Superior temporal gyrus (tissue), 1 donor: ENCODE measurements around the gene KISS1R.
A peak's percentile ranks its signal among the peaks of the same experiment; 100 is the strongest.

ENCODE experiments used
- DNase-seq: peaks from one replicate; pipeline ENCODE4 v3.0.0-alpha.2; 2016; ENCODE audit errors: extremely low spot score

Gene KISS1R

GRCh38 chr19:899336-900042 is 17.6 kb upstream of the KISS1R start:
- DNase-seq = no peak

DNA sequence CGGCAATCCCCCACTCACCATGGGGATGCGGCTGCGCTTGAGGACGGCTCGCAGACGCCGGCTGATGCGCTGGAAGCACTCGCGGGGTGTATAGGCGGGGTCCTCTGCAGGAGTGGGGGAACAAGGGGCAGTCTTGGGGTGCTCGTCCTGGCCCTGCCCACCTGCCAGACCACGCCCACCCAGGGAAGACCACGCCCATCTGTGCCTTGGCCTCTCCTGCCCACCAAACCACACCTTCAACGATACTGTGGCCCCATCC is 17.2 kb upstream of the KISS1R start:
- DNase-seq = no peak

GRCh38 chr19:900302-901111 is 16.6 kb upstream of the KISS1R start:
- no peak for DNase-seq

DNA sequence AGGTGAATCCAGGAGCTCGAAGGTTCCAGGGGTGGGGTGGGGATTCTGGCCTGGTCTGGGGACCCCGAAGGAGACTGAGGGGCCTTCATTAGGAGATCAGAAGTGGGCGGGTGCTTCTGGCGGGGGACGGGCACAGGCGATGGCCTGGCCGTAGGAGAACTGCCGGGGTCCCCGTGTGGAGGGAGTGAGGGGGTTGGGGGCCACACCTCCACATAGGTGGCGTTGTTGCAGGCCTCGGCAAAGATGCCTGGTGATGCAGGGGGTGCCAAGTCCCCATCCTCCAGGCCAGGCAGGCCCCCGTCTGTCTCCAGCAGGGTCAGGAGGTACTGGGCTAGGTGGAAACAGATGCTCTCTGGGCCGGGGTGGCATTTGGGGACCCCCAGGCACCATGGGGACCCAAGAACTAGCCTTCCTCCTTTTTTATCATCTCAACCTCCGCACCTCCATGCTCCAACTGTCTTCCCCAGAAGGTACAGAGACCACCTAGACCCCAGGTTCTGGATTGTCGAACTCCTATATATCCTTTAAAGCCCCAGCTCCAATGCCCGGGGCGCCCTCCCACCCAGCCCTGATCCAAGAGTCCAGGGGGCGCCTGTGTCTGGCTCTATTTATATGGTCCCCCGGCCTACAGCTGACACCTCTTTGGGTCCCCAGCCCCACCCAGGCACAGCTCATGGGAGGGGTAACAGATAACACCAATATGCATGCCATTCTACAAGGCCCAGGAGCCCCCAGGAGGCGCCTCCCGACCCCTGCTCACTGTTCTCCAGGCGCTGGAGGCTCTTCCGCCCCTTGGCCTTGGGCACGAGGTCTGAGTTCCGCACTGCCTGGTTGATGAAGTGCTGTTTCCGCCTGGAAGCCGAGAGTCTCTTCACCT is 15.7 kb upstream of the KISS1R start:
- no peak for DNase-seq

DNA sequence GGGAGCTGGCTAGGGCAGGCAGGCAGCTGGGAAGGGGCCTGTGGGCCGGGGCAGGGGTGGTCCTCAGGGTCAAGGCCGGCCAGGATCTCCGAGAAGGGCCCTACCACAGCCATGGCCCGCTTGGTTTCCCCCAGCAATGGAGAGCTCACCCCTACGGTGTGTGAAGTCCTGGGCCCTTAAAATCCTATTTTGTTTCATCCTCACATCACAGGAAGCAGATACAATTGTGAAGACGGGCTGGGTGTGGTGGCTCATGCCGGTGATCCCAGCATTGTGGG is 15.1 kb upstream of the KISS1R start:
- no peak for DNase-seq

GRCh38 chr19:902446-903226 is 14.5 kb upstream of the KISS1R start:
- no peak for DNase-seq

- DNase-seq = no peak
Measured at GRCh38 chr19:903266-903797, 13.8 kb upstream of the KISS1R start.

- DNase-seq = no peak
Measured at GRCh38 chr19:904545-904944, 12.6 kb upstream of the KISS1R start.

DNA sequence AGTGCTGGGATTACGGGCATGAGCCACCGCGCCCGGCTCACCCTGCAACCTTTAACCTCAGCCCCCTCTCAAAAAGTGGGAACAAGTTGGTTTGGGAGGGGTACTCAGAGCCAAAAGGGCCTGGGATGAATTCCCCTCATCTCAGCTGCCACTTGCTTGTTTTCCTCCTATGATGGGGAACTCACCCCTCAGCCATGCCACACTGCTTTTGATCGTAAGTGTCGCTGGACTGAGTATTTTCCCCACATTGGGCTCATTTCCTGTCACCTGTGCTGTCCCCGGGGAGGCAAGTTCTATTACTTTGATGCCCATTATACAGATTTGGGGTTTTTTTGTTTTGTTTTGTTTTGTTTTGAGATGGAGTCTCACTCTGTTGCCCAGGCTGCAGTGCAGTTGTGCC is 10.7 kb upstream of the KISS1R start:
- DNase-seq = no peak

- DNase-seq = no peak
Measured at GRCh38 chr19:907183-907853, 9.8 kb upstream of the KISS1R start.

GRCh38 chr19:911197-912033 is 5.7 kb upstream of the KISS1R start:
- DNase-seq = no peak

- no peak for DNase-seq
Measured at GRCh38 chr19:912181-913079, 4.7 kb upstream of the KISS1R start.

DNA sequence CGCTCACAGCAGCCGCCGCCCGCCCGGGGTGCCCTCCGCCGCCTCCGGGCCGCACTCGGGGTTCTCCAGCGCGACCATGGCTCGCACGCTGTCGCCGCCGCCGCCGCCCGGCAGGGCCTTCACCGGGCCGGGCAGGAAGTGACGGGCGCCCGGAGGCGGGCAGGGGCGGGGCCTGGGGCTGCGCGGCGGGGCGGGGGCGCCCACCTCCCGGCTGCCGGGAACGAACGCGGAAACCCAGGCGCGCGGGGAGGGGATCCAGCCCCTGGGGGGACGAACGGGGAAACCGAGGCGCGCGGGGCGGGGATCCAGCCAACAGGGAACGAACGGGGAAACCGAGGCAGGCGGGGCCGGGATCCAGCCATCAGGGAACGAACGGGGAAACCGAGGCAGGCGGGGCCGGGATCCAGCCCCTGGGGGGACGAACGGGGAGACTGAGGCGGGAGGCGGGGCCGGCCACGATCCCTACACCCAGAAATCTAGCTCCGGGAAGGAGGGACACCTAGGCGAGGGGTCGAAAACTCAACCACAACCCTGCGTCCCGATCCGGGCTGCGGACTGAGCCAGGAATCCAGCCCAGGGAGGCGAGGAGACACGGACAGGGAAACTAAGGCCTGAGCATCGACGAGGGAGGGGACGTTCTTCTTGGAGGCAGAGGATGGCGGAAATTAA is 3.9 kb upstream of the KISS1R start, which contains the start of gene R3HDM4:
R3HDM4 (minus strand) TSS at position 140 of the 669 bp plus-strand sequence; CDS start at position 78, 62 bp downstream.
- peak; percentile 46 for DNase-seq

DNA sequence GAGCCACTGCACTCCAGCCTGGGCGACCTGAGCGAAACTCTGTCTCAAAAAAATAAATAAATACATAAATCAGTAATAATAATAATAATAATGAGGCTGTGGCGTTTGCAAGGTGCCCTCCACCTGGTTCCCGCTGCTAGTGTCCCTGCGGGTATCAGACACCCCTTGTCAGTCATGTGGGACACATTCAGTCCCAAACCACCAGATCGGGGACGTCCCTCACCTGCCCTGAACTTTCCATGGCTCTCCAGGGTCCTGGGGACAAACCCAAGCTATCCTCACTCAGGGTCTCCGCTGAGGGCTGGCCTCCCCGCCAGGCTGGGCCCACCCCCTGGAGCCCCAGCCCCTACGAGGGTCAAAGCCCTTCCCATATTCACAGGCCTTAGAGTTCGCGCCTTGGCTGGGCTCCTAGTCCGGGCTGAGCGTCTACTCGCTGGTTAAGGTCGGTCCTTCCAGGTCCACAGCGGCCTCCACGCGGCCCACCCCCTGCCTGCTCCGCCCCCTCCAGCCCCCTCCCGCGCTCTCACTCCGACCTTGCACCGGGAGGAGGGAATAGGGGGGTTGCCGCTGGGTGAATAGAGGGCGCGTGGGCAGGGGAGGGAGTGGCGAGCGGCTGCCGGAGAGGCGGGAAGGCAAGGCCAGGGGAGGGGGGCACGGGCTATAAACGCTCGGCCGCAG is 349 bp upstream of the KISS1R start:
- DNase-seq = no peak

- no peak for DNase-seq
Measured at GRCh38 chr19:918152-918437, 962 bp downstream of the KISS1R start.

GRCh38 chr19:918481-919198 is 1.5 kb downstream of the KISS1R start:
- DNase-seq = no peak

DNA sequence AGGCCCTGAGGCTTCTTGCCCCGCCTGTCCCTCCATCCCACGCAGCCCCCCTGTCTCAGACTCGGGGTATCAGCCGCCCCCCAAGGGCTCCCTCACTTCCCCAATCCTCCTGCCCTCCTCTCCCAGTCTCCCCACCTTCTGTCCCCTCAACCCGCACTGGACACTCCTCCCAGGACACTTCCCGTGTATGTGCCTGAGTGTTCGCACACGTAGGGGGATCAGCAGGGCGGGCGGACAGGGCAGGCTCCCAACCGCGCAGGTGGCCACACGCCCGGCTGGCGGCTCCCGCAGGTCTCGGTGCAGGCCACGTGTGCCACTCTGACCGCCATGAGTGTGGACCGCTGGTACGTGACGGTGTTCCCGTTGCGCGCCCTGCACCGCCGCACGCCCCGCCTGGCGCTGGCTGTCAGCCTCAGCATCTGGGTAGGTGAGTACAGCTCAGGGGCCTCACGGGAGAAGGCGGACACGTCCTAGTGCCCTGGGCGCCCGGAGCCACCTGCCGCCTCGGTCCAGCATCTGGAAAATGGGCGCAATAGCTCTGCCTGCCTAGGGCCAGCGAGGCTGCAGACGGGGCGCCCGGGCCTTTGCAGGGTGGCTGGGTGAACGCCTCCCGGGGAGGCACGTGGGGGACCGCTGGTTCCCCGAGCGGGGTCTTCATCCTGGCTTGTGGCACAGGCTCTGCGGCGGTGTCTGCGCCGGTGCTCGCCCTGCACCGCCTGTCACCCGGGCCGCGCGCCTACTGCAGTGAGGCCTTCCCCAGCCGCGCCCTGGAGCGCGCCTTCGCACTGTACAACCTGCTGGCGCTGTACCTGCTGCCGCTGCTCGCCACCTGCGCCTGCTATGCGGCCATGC is 2.3 kb downstream of the KISS1R start:
- no peak for DNase-seq
